Occipital lobe (tissue), 2 donors: ENCODE results near the gene CSF1R. TPM values are rescaled to one million over a fixed set of nuclear protein-coding genes. Genes with fewer than 3 reads are reported as not detected.
"Not testable (repeated sequence)": the region's sequence is repeated elsewhere in the genome, so short reads cannot be mapped to it uniquely, and the experiment has no call there.

Experiments used
- DNase-seq: peaks from one replicate; lab custom pipeline; 2025; lab: John Stamatoyannopoulos, UW
- total RNA-seq: library from RNA; depleted of rRNA; stranded (reverse); fragments of >200 nt; gene quantifications from one replicate; pipeline ENCODE4 v1.2.3, GENCODE V29; 2014

Gene CSF1R
- total RNA-seq, 1 donor from 2014 or later, result 8.3 TPM

DNA sequence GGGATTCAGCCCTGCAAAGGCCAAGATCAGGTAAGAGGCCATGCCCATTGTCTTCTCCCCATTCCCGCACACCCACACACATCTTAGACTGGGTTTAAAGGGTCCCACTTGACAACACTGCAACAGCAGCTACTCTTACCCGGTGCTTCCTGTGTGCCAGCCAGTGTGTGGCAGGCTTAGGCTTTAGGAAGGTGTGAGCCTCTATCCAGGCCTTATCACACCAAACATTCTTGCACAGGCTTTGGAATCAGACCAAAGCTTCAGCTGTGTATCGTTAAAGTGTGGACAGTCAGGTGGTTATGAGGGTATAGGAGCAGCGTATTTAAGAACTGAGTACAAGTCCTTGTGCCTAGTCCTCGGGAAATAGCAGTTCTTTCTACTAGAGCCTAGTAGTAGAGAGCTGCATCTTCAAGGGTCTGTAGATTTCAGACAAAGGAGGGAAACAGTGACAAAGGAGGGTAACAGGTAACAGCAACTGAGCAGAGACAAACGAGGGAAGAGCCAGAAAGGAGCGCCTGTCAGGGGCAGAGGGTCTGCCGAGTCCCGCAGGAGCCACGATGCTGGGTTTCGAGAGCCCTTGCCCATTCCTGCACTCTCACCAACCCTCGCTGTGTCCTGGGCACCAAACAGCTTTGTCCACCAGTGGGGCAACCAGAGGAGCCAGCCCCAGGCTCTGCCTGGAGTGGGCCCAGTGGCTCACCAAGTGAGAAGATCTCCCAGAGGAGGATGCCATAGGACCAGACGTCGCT, 30.9 kb downstream of the CSF1R start:
- no peak for DNase-seq

DNA sequence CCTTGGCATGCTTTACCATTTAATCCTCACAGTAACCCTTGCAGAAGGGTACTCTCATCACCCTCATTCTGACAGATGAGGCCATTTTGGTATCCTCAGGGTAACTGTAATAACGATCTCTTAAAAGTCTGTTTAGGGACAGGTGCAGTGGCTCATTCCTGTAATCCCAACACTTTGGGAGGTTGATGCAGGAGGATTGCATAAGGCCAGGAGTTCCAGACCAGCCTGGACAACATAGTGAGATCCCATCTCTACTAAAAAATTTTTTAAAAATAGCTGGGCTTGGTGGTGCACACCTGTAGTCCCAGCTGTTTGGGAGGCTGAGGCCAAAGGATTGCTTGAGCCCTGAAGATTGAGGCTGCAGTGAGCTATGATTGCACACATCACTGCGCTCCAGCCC, 31.8 kb downstream of the CSF1R start:
- no peak for DNase-seq

DNA sequence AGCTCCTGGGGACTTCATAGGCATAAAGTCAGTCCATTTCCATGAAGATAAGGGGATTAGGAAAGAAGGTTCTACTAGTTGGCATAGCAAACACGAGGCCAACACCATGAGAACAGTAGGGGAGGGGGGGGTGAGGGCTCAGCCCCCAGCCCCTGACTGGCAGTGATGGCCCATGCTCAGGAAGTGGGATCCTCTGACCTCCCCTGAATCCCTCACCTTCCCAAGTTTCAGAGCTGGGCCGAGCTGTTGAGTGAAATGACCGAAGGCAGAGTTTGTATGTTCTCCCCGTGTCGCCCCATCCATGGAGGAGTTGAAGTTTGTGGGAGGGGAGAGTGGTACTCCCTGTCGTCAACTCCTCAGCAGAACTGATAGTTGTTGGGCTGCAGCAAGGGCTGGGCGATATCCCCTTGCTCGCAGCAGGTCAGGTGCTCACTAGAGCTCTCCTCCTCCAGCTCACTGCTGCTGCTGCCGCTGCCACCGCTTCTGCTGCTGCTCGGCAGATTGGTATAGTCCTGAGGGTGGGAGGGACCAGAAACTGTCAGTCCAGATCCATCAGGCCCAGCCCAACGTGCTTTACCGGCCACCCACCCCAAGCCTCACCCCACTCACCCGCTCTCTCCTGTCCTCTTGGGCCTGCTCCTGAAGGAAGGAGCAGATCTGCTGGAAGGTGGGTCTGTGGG, 32.5 kb downstream of the CSF1R start:
- no peak for DNase-seq

DNA sequence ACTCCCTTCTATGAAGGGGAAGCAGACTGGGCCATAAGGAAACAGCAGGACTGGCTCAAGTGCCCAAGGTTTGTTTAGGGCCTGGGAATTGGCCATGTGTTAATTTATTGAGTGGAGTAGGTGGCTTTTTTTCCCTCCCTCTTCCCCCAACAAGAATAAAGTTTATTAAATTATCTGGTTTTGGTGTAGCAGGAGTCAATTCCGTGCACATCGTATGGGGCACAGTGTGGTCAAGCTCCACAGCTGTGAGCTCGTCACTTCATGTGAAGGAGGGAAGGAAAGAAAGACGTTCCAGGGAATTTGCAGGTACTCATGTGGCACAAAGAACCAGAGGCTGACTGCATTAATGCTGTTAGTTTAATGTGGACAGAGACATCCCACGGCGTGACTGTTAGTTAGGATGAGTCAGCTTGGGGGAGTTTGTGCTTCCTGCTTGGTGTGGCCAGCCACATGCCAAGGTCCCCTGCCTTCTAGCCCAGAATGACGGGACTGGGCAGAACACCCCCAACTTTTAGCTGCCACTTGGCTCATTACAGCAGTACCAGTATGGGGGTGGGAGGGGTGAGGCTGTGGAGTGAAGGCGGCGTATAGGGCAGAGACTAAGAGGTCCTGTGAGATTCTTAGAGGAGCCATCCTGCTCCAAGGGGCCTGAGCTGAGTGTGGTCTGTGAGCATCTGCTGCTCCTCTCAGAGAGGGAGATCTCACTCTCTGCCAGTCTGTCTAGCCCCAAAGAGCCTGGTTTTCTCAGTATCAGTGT, 33.2 kb downstream of the CSF1R start:
- no peak for DNase-seq

DNA sequence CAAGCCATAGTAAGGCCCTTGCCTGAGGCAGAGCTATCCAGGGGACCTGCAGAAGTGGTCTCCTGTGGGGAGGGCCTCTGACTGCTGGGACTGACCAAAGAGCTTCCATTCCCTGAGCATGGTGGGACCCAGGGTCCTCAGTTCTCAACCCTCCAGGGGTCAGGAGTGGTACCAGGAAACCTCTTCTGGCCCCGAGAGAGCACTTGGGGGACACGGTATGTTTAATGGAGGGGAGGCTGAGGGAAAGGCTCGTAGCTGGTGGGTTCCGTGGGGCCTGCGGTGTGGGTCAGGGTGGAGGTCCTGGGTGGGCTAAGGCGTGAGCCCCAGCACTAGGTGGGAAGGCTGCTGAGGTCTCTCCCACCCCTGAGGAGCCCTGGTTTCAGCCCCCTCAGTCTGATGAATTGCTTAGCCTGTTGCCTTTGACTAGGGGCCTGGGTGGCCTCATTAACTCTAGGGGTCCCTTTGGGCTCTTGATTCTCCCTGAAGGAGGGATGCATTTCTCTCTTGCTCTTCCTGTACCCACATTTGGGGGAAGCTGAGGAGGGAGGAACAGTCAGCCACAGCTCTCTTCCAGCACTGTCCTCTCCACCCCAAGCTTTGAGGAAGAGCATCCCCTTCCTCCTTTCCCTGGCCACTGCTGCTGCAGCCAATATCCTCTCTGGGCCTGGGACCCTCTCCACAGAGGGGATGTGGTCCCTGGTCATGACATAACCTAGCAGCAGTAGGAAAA, 34.0 kb downstream of the CSF1R start:
- no peak for DNase-seq

DNA sequence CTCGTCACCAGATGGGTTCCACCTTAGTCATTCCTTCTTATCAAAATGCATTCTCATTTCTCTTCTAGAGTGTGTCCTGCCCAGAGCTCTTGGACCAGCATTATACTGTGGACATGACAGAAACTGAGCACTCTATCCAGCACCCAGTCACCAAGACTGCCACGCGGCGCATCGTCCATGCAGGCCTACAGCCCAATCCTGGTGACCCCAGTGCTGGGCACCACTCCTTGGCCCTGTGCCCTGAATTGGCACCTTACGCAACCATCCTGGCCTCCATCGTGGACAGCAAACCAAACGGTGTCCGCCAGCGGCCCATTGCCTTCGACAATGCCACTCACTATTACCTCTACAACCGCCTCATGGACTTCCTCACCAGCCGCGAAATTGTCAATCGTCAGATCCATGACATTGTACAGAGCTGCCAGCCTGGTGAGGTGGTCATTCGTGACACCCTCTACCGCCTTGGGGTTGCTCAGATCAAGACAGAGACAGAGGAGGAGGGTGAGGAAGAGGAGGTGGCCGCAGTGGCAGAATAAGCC, 34.6 kb downstream of the CSF1R start:
- DNase-seq, result no peak

DNA sequence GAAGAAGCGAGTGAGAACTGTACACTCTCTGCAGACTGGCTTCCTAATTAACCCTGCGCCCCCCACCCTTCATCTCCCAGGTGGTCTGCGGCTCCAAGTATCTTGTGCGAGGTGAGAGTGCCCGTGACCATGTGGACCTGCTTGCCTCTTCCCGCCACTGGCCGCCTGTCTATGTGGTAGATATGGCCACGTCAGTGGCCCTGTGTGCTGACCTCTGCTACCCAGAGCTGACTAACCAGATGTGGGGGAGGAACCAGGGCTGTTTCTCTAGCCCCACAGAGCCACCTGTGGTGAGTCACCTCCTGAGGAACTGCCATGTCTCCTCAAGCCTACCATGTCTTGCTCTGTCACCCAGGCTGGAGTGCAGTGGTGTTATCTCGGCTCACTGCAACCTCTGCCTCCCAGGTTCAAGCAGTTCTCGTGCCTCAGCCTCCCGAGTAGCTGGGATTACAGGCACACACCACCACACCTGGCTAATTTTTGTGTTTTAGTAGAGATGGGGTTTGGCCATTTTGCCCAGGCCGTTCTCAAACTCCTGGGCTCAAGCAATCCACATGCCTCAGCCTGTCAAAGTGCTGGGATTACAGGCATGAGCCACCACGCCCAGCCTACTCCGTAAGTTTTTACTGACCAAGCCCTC, 36.1 kb downstream of the CSF1R start:
- not testable (repeated sequence) for DNase-seq

DNA sequence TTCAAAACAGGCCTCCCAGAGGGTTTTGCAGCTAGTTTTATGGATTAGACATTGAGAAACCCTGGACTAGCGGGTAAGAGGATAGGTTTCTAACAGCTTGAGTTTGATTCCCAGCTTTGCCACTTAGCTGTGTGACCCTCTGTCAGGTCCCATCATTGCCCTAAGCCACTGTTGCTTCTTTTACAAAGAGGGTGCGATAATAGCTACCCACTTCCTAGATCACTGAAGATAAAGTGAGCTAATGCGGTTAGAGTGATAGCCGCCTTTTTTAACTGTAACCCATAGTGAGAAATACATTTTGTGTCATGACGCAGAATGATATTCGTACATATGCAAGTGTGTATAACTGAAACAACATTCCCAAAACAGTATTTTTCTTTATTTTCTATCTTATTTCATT, 40.3 kb downstream of the CSF1R start:
- no peak for DNase-seq

- DNase-seq, result no peak
Observed at GRCh38 chr5:150045549-150045948, 40.8 kb downstream of the CSF1R start.

GRCh38 chr5:150044712-150045111, 41.6 kb downstream of the CSF1R start:
- DNase-seq, result no peak

DNA sequence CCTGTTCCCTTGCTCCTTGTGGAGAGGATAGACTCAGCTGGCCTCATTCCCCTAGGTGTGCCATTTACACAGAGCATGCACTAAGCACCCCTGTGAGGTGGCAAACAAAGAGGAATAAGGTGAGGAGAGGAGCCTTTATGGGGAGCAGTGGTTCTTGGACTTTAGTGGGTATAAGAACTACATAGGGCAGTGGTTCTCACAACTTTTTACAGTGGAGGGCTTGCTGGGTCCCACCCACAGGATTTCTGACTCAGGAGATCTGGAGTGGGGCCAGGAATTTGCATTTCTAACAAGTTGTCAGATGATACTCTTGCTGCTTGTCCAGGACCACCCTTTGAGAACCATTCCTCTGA, 42.0 kb downstream of the CSF1R start:
- no peak for DNase-seq

GRCh38 chr5:150043657-150044328, 42.6 kb downstream of the CSF1R start:
- DNase-seq, result no peak

DNA sequence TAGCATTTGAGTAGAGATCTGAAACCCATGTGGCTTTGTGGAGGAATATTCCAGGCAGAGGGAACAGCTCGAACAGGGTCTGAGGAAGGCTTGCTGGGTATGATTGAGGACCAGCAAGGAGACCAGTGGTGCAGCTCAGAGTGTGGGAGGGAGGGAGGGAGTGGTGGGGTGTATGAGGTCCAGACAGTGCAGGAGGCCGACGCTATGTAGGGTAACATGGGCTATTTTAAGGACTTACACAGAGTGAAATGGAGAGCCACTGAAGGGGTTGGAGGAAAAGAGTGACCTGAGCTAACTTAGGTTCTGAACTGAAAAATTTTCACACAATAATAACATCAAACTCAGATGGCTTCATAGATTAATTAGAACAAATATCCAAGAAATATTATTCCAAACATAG, 43.9 kb downstream of the CSF1R start:
- no peak for DNase-seq

DNA sequence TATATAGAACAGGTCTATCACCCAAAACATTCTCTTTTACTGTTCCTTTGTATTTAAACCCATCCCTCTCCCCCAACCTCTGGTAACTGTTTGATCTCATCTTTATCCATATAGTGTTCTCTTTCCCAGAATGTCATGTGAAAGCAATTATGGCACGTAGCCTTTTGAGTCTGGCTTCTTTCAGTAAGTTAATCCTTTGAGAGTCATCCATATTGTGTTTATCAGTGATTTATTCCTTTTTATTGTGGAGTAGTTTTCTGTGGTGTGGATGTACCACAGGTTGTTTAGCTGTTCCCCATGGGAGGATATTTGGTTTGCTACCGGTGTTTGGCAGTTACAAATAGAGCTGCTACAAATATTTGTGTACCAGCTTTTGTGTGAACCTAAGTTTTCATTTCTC, 47.8 kb downstream of the CSF1R start:
- no peak for DNase-seq

- DNase-seq, result no peak
Observed at GRCh38 chr5:150036513-150036912, 49.8 kb downstream of the CSF1R start.

DNA sequence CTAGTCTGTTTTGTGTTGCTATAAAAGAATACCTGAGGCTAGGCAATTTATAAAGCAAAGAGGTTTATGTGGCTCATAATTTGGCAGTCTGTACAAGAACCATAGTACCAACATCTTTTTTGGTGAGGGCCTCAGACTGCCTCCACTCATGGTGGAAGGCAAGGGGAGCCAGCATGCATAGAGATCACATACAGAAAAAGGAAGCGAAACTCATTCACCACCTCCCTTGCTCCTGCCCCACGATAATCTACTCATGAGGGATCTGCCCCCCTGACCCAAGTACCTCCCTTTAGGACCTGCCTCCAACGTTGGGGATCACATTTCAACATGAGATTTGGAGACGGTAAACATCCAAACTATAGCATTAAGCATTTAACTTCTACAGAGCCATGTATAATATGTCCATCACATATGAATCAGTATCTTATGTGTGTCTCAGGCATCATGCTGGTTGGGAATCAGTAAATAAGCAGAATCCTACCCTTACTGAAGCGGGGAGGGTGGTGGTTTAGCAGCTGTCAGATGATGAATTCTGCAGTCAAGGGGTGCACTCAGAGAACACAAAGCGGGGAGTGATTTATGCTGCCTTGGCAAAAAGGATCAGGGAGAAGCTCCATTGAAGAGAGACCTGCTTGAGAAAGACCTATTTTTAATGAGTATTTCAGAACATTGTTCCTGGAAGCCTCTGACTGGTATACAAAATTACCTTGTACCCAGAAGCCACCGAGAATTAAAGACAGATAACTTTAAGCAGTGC, 51.0 kb downstream of the CSF1R start:
- DNase-seq, result no peak

- no peak for DNase-seq
Observed at GRCh38 chr5:150034662-150035061, 51.7 kb downstream of the CSF1R start.

DNA sequence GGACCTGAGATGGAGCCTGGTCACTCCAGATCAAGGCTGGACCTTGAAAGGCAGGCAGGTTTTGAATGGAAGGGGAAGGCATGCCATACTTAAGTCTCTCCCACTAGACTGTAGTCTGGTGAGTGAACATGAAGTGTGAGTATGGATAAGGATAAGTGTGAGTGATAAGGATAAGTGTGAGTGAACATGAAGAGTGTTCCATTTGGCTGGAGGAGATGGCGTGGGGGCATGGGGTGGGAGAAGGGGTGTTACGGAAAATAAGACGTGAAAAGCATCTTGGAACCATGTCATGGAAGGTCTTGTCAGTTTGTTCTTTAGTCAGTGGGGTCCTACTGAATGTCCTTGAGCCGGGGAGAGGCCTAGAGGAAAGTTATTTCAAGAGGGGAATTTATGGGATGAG, 53.0 kb downstream of the CSF1R start:
- DNase-seq, result no peak

- not testable (repeated sequence) for DNase-seq
Observed at GRCh38 chr5:150028047-150028446, 58.3 kb downstream of the CSF1R start.

DNA sequence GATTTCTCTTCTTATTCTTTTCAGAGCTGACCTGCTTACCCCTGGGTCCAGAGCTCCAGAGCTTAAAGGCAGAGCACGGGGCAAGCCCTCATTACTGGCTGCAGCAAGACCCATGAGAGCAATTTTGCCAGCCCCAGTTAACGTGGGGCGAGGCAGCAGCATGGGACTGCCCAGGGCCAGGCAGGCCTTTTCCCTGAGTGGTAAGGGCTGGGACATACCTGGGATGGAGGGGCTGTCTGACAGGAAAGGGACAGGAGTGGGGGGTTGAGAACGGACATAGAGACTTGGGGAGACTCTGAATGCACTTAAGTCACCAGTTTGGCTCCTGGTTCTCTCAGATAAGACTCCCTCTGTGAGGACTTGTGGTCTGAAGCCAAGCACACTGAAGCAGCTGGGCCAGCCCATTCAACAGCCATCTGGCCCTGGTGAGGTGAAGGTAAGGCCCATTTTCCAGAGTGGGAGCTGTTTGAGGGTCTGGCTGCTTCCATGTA, 59.6 kb downstream of the CSF1R start:
- DNase-seq, result no peak
